Spinal cord (tissue), 10 donors: ENCODE measurements around the gene MZT2B. TPM values are rescaled to one million over a fixed set of nuclear protein-coding genes. Genes with fewer than 3 reads are reported as not detected.
"Not testable (repeated sequence)": the region's sequence is repeated elsewhere in the genome, so short reads cannot be mapped to it uniquely, and the experiment has no call there.

Experiments
- DNase-seq, 6 donors: peaks; one replicate each; pipeline versions ENCODE4 v3.0.0 to v3.0.0-alpha.2; 2013 to 2015; ENCODE audit warnings: low spot score in 6 of 6, low read depth in 4 of 6
- H3K27ac ChIP-seq: one replicate; pipeline ENCODE4 v1.5.1; 2013; ENCODE audit warnings: low read depth, low read length, control low read depth
- H3K27me3 ChIP-seq: one replicate; pipeline ENCODE4 v1.6.1; 2013; ENCODE audit warnings: low read length; ENCODE audit not compliant: control insufficient read depth, insufficient read depth
- H3K36me3 ChIP-seq: one replicate; pipeline ENCODE4 v1.6.1; 2013; ENCODE audit warnings: low read length; ENCODE audit not compliant: control insufficient read depth, insufficient read depth
- H3K4me1 ChIP-seq: one replicate; pipeline ENCODE4 v1.6.1; 2013; ENCODE audit warnings: low read length; ENCODE audit not compliant: control insufficient read depth, insufficient read depth
- H3K4me3 ChIP-seq: one replicate; pipeline ENCODE4 v1.5.1; 2013; ENCODE audit warnings: low read depth, low read length, control low read depth
- H3K9me3 ChIP-seq: one replicate; pipeline ENCODE4 v1.6.1; 2013; ENCODE audit warnings: low read length; ENCODE audit not compliant: control insufficient read depth, insufficient read depth
- WGBS: methylation state at CpG from one replicate; pipeline ENCODE4 v1.1.5; 2013; ENCODE audit warnings: missing lambda C conversion rate; ENCODE audit not compliant: insufficient coverage; 5-methylcytosine and 5-hydroxymethylcytosine counted together
- polyA plus RNA-seq, 2 donors: library from polyadenylated mRNA; unstranded; fragments of 120-200 nt; gene quantifications; one replicate each; pipeline ENCODE4 v1.2.1, GENCODE V29; 2013; ENCODE audit not compliant: insufficient read length in 2 of 2
- total RNA-seq, 2 donors: library from RNA; depleted of rRNA in 1 of 2; stranded (reverse); fragments of 120-200 nt in 1 of 2; fragments of >200 nt in 1 of 2; gene quantifications; one replicate each; pipeline versions ENCODE4 v1.2.3 to v1.2.4, GENCODE V29; 2013 to 2014
- donor health status: healthy.

MZT2B gene
- total and polyA plus RNA-seq, 4 donors, result 58.7 to 256 (median 246) TPM

- Histone ChIP-seq H3K4me1 (no peaks in the 10 kb centered on the region), H3K36me3 (no peaks in the 10 kb centered on the region), H3K27me3 (no peaks in the 10 kb centered on the region), H3K4me3 (no peak within 1 kb of the TSS), H3K27ac (no peak within 1 kb of the TSS), H3K9me3 (no peaks in the 10 kb centered on the region)
- WGBS, result no CpG with 5 or more reads among the region's 26 CpGs
- no peak for DNase-seq
Observed at GRCh38 chr2:130198343-130198742, 16.3 kb downstream of the MZT2B start, which contains the start of gene TUBA3E. TSS of gene TUBA3E (minus strand) at chr2:130198439. CDS start at chr2:130198360, 79 bp downstream.

GRCh38 chr2:130202518-130202917 is 20.5 kb downstream of the MZT2B start:
- WGBS, result no CpG with 5 or more reads among the region's 7 CpGs
- H3K9me3 ChIP-seq, H3K36me3 ChIP-seq, H3K27me3 ChIP-seq, H3K27ac ChIP-seq, H3K4me3 ChIP-seq, DNase-seq, H3K4me1 ChIP-seq: not testable (repeated sequence)

- no CpG with 5 or more reads among the region's 3 CpGs for WGBS
- not testable (repeated sequence) for H3K4me3 ChIP-seq, H3K27ac ChIP-seq, H3K27me3 ChIP-seq, H3K36me3 ChIP-seq, DNase-seq, H3K9me3 ChIP-seq, H3K4me1 ChIP-seq
Observed at GRCh38 chr2:130203150-130203549, 21.1 kb downstream of the MZT2B start.

GRCh38 chr2:130207051-130207450 is 25.0 kb downstream of the MZT2B start:
- WGBS, result no CpG with 5 or more reads among the region's 13 CpGs

GRCh38 chr2:130219147-130219546 is 37.1 kb downstream of the MZT2B start:
- not testable (repeated sequence) for H3K27me3 ChIP-seq, H3K4me1 ChIP-seq, H3K9me3 ChIP-seq, H3K4me3 ChIP-seq, H3K36me3 ChIP-seq, DNase-seq, H3K27ac ChIP-seq
- no CpG with 5 or more reads among the region's 2 CpGs for WGBS

More at GRCh38 chr2:130207051-130207450, 25.0 kb downstream of the MZT2B start:
- not testable (repeated sequence) for DNase-seq, H3K27me3 ChIP-seq, H3K4me1 ChIP-seq, H3K36me3 ChIP-seq, H3K27ac ChIP-seq, H3K9me3 ChIP-seq, H3K4me3 ChIP-seq

GRCh38 chr2:130220505-130220904 is 38.4 kb downstream of the MZT2B start:
- not testable (repeated sequence) for H3K4me1 ChIP-seq, H3K36me3 ChIP-seq, H3K27ac ChIP-seq, H3K27me3 ChIP-seq, H3K9me3 ChIP-seq, H3K4me3 ChIP-seq, DNase-seq
- WGBS, result no CpG with 5 or more reads among the region's 1 CpG

- not testable (repeated sequence) for H3K27me3 ChIP-seq, H3K27ac ChIP-seq, H3K4me3 ChIP-seq, H3K4me1 ChIP-seq, H3K36me3 ChIP-seq, H3K9me3 ChIP-seq
- no CpG with 5 or more reads among the region's 4 CpGs for WGBS
- DNase-seq, result peak in 1 of 6 donors; percentile 49
Observed at GRCh38 chr2:130222523-130222922, 40.5 kb downstream of the MZT2B start.

GRCh38 chr2:130228005-130228404 is 45.9 kb downstream of the MZT2B start:
- not testable (repeated sequence) for H3K4me1 ChIP-seq, H3K36me3 ChIP-seq, H3K4me3 ChIP-seq, H3K9me3 ChIP-seq, DNase-seq, H3K27ac ChIP-seq, H3K27me3 ChIP-seq
- WGBS, result 91% methylated on average over 8 of the region's 21 CpGs

- not testable (repeated sequence) for H3K4me3 ChIP-seq, H3K36me3 ChIP-seq, H3K27me3 ChIP-seq, DNase-seq, H3K9me3 ChIP-seq, H3K4me1 ChIP-seq, H3K27ac ChIP-seq
- 82% methylated on average over 64 of the region's 69 CpGs for WGBS
Observed at GRCh38 chr2:130228467-130229160, 46.6 kb downstream of the MZT2B start.

GRCh38 chr2:130229161-130229510 is 47.1 kb downstream of the MZT2B start:
- H3K27me3 ChIP-seq, H3K4me1 ChIP-seq, H3K27ac ChIP-seq, H3K4me3 ChIP-seq, H3K9me3 ChIP-seq, H3K36me3 ChIP-seq: not testable (repeated sequence)
- DNase-seq, result peak in 1 of 6 donors; percentile 62
- WGBS, result 34% methylated on average over 43 of the region's 48 CpGs
